H9 (cell line): ENCODE results near the gene FAM107A. TPM values are rescaled to one million over a fixed set of nuclear protein-coding genes. Genes with fewer than 3 reads are reported as not detected.
A peak's percentile ranks its signal among the peaks of the same experiment; 100 is the strongest.

Source experiments
- DNase-seq: peaks from one replicate; pipeline ENCODE4 v3.0.0-alpha.2; 2017
- H2AFZ ChIP-seq: one replicate; pipeline ENCODE4 v1.6.1; 2013; ENCODE audit warnings: mild to moderate bottlenecking, low read length, control low read depth, moderate library complexity
- H2AK5ac ChIP-seq: 2 replicates; pipeline ENCODE4 v1.6.1; 2013; ENCODE audit warnings: low read length, control low read depth, mixed read lengths; ENCODE audit not compliant: insufficient read length
- H2BK120ac ChIP-seq: one replicate; pipeline ENCODE4 v1.6.1; 2013; ENCODE audit warnings: low read depth, mild to moderate bottlenecking, low read length, control low read depth, inconsistent platforms; ENCODE audit not compliant: poor library complexity, severe bottlenecking
- H2BK12ac ChIP-seq: 2 replicates; pipeline ENCODE4 v1.6.1; 2013; ENCODE audit warnings: low read length, control low read depth, mixed read lengths, low read depth; ENCODE audit not compliant: insufficient read length
- H2BK15ac ChIP-seq: 2 replicates; pipeline ENCODE4 v1.6.1; 2013; ENCODE audit warnings: low read depth, low read length, control low read depth
- H2BK20ac ChIP-seq: one replicate; pipeline ENCODE4 v1.6.1; 2013; ENCODE audit warnings: low read depth, mild to moderate bottlenecking, low read length, control low read depth, inconsistent platforms; ENCODE audit not compliant: poor library complexity, severe bottlenecking
- H2BK5ac ChIP-seq: 2 replicates; pipeline ENCODE4 v1.6.1; 2013; ENCODE audit warnings: low read length, control low read depth, mixed read lengths; ENCODE audit not compliant: insufficient read length
- H3K14ac ChIP-seq: 2 replicates; pipeline ENCODE4 v1.6.1; 2013; ENCODE audit warnings: low read length, control low read depth; ENCODE audit not compliant: insufficient read depth
- H3K18ac ChIP-seq: 2 replicates; pipeline ENCODE4 v1.6.1; 2013; ENCODE audit warnings: low read depth, mild to moderate bottlenecking, mixed read lengths, low read length, control low read depth; ENCODE audit not compliant: insufficient read length
- H3K23ac ChIP-seq: 2 replicates; pipeline ENCODE4 v1.6.1; 2013; ENCODE audit warnings: low read length, control low read depth, mixed read lengths, low read depth; ENCODE audit not compliant: insufficient read length
- H3K23me2 ChIP-seq: 2 replicates; pipeline ENCODE4 v1.6.1; 2013; ENCODE audit warnings: low read depth, mild to moderate bottlenecking, mixed read lengths, low read length, control low read depth; ENCODE audit not compliant: insufficient read length, poor library complexity, severe bottlenecking
- H3K27ac ChIP-seq: 2 replicates; pipeline ENCODE4 v1.5.1; 2013; ENCODE audit warnings: low read length, control low read depth, mixed read lengths, low read depth; ENCODE audit not compliant: insufficient read length
- H3K27me3 ChIP-seq: 2 replicates; pipeline ENCODE4 v1.6.1; 2013; ENCODE audit warnings: low read length, control low read depth, inconsistent platforms; ENCODE audit not compliant: insufficient read depth
- H3K4ac ChIP-seq: 2 replicates; pipeline ENCODE4 v1.6.1; 2013; ENCODE audit warnings: low read depth, mild to moderate bottlenecking, control low read depth, inconsistent platforms, low read length, moderate library complexity
- H3K4me1 ChIP-seq: 2 replicates; pipeline ENCODE4 v1.6.1; 2013; ENCODE audit warnings: low read length, control low read depth, inconsistent platforms; ENCODE audit not compliant: insufficient read depth
- H3K4me2 ChIP-seq: 2 replicates; pipeline ENCODE4 v1.6.1; 2013; ENCODE audit warnings: low read length, control low read depth, mixed read lengths; ENCODE audit not compliant: insufficient read length, insufficient read depth
- H3K56ac ChIP-seq: 2 replicates; pipeline ENCODE4 v1.6.1; 2013; ENCODE audit warnings: low read depth, mild to moderate bottlenecking, mixed read lengths, low read length, control low read depth; ENCODE audit not compliant: insufficient read length
- H3K79me1 ChIP-seq: 2 replicates; pipeline ENCODE4 v1.6.1; 2013; ENCODE audit warnings: low read depth, mild to moderate bottlenecking, moderate library complexity, low read length, control low read depth, inconsistent platforms; ENCODE audit not compliant: insufficient read depth, poor library complexity, severe bottlenecking
- H3K79me2 ChIP-seq: 2 replicates; pipeline ENCODE4 v1.6.1; 2013; ENCODE audit warnings: low read length, control low read depth, inconsistent platforms; ENCODE audit not compliant: insufficient read depth
- H3K9ac ChIP-seq: 2 replicates; pipeline ENCODE4 v1.6.1; 2013; ENCODE audit warnings: low read length, control low read depth, mixed read lengths; ENCODE audit not compliant: insufficient read length; ENCODE audit errors: extremely low read depth
- H3K9me3 ChIP-seq: one replicate; pipeline ENCODE4 v1.6.1; 2013; ENCODE audit warnings: low read depth, low read length, inconsistent platforms; ENCODE audit not compliant: control insufficient read depth
- H3T11ph ChIP-seq: one replicate; pipeline ENCODE4 v1.6.1; 2013; ENCODE audit warnings: mild to moderate bottlenecking, low read length, control low read depth, inconsistent platforms
- H4K20me1 ChIP-seq: one replicate; pipeline ENCODE4 v1.6.1; 2013; ENCODE audit not compliant: control insufficient read depth, insufficient read length, insufficient read depth
- H4K5ac ChIP-seq: 2 replicates; pipeline ENCODE4 v1.6.1; 2013; ENCODE audit warnings: low read depth, mild to moderate bottlenecking, mixed read lengths, low read length, control low read depth; ENCODE audit not compliant: insufficient read length
- H4K8ac ChIP-seq: replicated peaks from 2 replicates; pipeline ENCODE4 v1.6.1; 2013; ENCODE audit warnings: low read length, control low read depth, mixed read lengths, low read depth; ENCODE audit not compliant: insufficient read length
- H4K91ac ChIP-seq: 2 replicates; pipeline ENCODE4 v1.6.1; 2013; ENCODE audit warnings: low read depth, mild to moderate bottlenecking, moderate library complexity, mixed read lengths, low read length, control low read depth; ENCODE audit not compliant: insufficient read length
- H3K27ac Mint-ChIP-seq, 3 experiments: 2 replicates in 2 of 3; 3 replicates in 1 of 3; pipeline ENCODE4 v1.8.0; 2020 to 2021; ENCODE audit warnings: mixed read lengths in 3 of 3, mild to moderate bottlenecking in 1 of 3, moderate library complexity in 1 of 3
- H3K27me3 Mint-ChIP-seq: 2 replicates; pipeline ENCODE4 v1.8.0; 2021; ENCODE audit warnings: low read depth, mild to moderate bottlenecking, moderate library complexity, mixed read lengths
- H3K36me3 Mint-ChIP-seq, 3 experiments: 2 replicates in 2 of 3; 3 replicates in 1 of 3; pipeline ENCODE4 v1.8.0; 2020 to 2021; ENCODE audit warnings: low read depth in 3 of 3, mixed read lengths in 3 of 3; ENCODE audit not compliant: insufficient read depth in 1 of 3
- H3K4me1 Mint-ChIP-seq, 2 experiments: 2 replicates each; pipeline ENCODE4 v1.8.0; 2020; ENCODE audit warnings: mixed read lengths in 2 of 2
- H3K4me3 Mint-ChIP-seq, 2 experiments: 2 replicates in 1 of 2; 3 replicates in 1 of 2; pipeline ENCODE4 v1.8.0; 2020 to 2021; ENCODE audit warnings: mild to moderate bottlenecking in 2 of 2, mixed read lengths in 2 of 2, moderate library complexity in 1 of 2
- H3K9me3 Mint-ChIP-seq, 2 experiments: 2 replicates in 1 of 2; 3 replicates in 1 of 2; pipeline ENCODE4 v1.8.0; 2020; ENCODE audit warnings: mild to moderate bottlenecking in 2 of 2, mixed read lengths in 2 of 2, moderate library complexity in 1 of 2
- CTCF ChIP-seq: fragments of 200-600 bp; sonication (generic); conservative IDR thresholded peaks from 3 replicates; pipeline ENCODE4 v1.8.0; 2021; ENCODE audit warnings: antibody characterized with exemption, mild to moderate bottlenecking
- WGBS: extraction: QIAGEN DNeasy Blood & Tissue Kit; methylation state at CpG from one replicate; pipeline ENCODE4 v1.1.7; 2013; ENCODE audit warnings: missing lambda C conversion rate, low lambda C conversion rate, mixed read lengths; ENCODE audit not compliant: insufficient read length; ENCODE audit errors: extremely low coverage; 5-methylcytosine and 5-hydroxymethylcytosine counted together
- total RNA-seq: library from RNA; stranded (reverse); gene quantifications from 2 replicates; pipeline ENCODE4 v1.2.1, GENCODE V29; 2021

FAM107A gene
- total RNA-seq, 1 experiment from 2014 or later: 0.11 TPM

- no peaks in the 10 kb centered on the region for H3K9me3 ChIP-seq
- H3K56ac ChIP-seq: no peak overlapping the region
These were observed 55.1 kb downstream of the FAM107A start for GRCh38 chr3:58521917-58522631.

More at GRCh38 chr3:58521917-58522631, 55.1 kb downstream of the FAM107A start:
- no CpG with 5 or more reads among the region's 10 CpGs for WGBS
- H3K23ac ChIP-seq: no peak overlapping the region
- H3T11ph ChIP-seq: no peak overlapping the region
- no peaks in the 10 kb centered on the region for H4K20me1 ChIP-seq
- no peak overlapping the region; the same call in 1 of the 2 replicates for H3K14ac ChIP-seq
- no peak overlapping the region for H4K8ac ChIP-seq
- no peak overlapping the region for H3K18ac ChIP-seq
- H2BK5ac ChIP-seq: no peak overlapping the region
- H3K9ac ChIP-seq: no peak overlapping the region
- peak overlapping the region in 2 of 3 experiments; percentile 79 to 82; a peak in 3 of 7 replicates for H3K27ac Mint-ChIP-seq
- H2AFZ ChIP-seq: no peak overlapping the region
- no peak overlapping the region for H2BK15ac ChIP-seq
- no peak overlapping the region for H2BK12ac ChIP-seq
- TF ChIP-seq CTCF: no peak
- H2BK20ac ChIP-seq: no peak overlapping the region
- H3K4me1 ChIP-seq: no peaks in the 10 kb centered on the region; the same call in 1 of the 2 replicates
- peaks cover 2 to 3% of the 10 kb centered on the region in 2 experiments; a peak in 2 of 5 replicates for H3K9me3 Mint-ChIP-seq
- DNase-seq: no peak
- H3K36me3 Mint-ChIP-seq: peaks cover 0 to 4% (median 0%) of the 10 kb centered on the region in 3 experiments; a peak in 2 of 7 replicates
- H3K4me3 Mint-ChIP-seq: no peak overlapping the region
- peaks cover 2% of the 10 kb centered on the region for H3K27me3 Mint-ChIP-seq
- H4K91ac ChIP-seq: no peak overlapping the region
- no peak overlapping the region for H4K5ac ChIP-seq
- H3K79me2 ChIP-seq: no peaks in the 10 kb centered on the region
- H2BK120ac ChIP-seq: no peak overlapping the region
- no peak overlapping the region for H3K4ac ChIP-seq
- no peak overlapping the region for H3K4me2 ChIP-seq
- peaks cover 57 to 65% of the 10 kb centered on the region in 2 experiments for H3K4me1 Mint-ChIP-seq
- H2AK5ac ChIP-seq: no peak overlapping the region
- H3K27ac ChIP-seq: no peak overlapping the region
- H3K27me3 ChIP-seq: no peaks in the 10 kb centered on the region
- no peaks in the 10 kb centered on the region for H3K79me1 ChIP-seq
- no peaks in the 10 kb centered on the region for H3K23me2 ChIP-seq
